ENCODE data around the gene PARP1. TPM values are rescaled to one million over a fixed set of nuclear protein-coding genes. Genes with fewer than 3 reads are reported as not detected.

PARP1 gene
- total and polyA plus RNA-seq, 2 donors (not counting 1 experiment from before 2014, with no cell fraction given) = 118 to 180 TPM

- Histone ChIP-seq H4K20me1 (ENCODE audit: control insufficient read depth, insufficient read depth, low read length, poor library complexity, severe bottlenecking) (no peaks in the 10 kb centered on the region), H3K4me3 (ENCODE audit: control extremely low read depth in 1 of 5, extremely low read depth in 1 of 5, insufficient read depth in 1 of 5, low read depth in 2 of 5, low read length in 4 of 5) (no peak overlapping the region), H3K9me3 (ENCODE audit: control extremely low read depth in 1 of 3, control insufficient read depth in 2 of 3, insufficient read depth in 1 of 3, low read length in 2 of 3) (no peaks in the 10 kb centered on the region), H3K4me1 (ENCODE audit: control insufficient read depth in 2 of 2, insufficient read depth in 2 of 2, low read length in 2 of 2) (peaks cover 0 to under 1% of the 10 kb centered on the region in 2 donors), H3K4me2 (replicated peaks; ENCODE audit: low read depth, low read length, poor library complexity, severe bottlenecking) (no peak overlapping the region), H3K79me2 (ENCODE audit: control insufficient read depth, insufficient read depth, low read length) (no peaks in the 10 kb centered on the region), H3K27ac (ENCODE audit: low read length in 2 of 2) (no peak overlapping the region), H3K36me3 (replicated peaks in 1 of 2; ENCODE audit: control extremely low read depth in 1 of 2, control insufficient read depth in 1 of 2, extremely low read depth in 1 of 2, insufficient read depth in 2 of 2, low read length in 1 of 2) (no peaks in the 10 kb centered on the region), H3K9ac (ENCODE audit: low read length) (no peak overlapping the region), H3K27me3 (replicated peaks in 1 of 4; ENCODE audit: control extremely low read depth in 1 of 4, control insufficient read depth in 3 of 4, insufficient read depth in 4 of 4, low read length in 3 of 4) (no peaks in the 10 kb centered on the region), H2AFZ (ENCODE audit: insufficient read depth, low read depth, low read length, poor library complexity, severe bottlenecking) (no peak overlapping the region)
- TF ChIP-seq, protein P1, sequence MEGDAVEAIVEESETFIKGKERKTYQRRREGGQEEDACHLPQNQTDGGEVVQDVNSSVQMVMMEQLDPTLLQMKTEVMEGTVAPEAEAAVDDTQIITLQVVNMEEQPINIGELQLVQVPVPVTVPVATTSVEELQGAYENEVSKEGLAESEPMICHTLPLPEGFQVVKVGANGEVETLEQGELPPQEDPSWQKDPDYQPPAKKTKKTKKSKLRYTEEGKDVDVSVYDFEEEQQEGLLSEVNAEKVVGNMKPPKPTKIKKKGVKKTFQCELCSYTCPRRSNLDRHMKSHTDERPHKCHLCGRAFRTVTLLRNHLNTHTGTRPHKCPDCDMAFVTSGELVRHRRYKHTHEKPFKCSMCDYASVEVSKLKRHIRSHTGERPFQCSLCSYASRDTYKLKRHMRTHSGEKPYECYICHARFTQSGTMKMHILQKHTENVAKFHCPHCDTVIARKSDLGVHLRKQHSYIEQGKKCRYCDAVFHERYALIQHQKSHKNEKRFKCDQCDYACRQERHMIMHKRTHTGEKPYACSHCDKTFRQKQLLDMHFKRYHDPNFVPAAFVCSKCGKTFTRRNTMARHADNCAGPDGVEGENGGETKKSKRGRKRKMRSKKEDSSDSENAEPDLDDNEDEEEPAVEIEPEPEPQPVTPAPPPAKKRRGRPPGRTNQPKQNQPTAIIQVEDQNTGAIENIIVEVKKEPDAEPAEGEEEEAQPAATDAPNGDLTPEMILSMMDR (IDR thresholded peaks at IDR 0.05) = no peak
- no peak for TF ChIP-seq EZH2 (IDR thresholded peaks at IDR 0.05; ENCODE audit: borderline replicate concordance, insufficient read depth, low read depth, low read length, poor library complexity, severe bottlenecking)
- Mint-ChIP-seq H3K4me1 (no peaks in the 10 kb centered on the region), H3K4me3 (no peak overlapping the region), H3K27ac (no peak overlapping the region), H3K27me3 (no peaks in the 10 kb centered on the region), H3K9me3 (ENCODE audit: insufficient read depth) (no peaks in the 10 kb centered on the region)
- intact Hi-C loops (cut with micrococcal nuclease) = loop anchor here (10.0 kb wide), 1 partner anchor 405 kb away; no protein-coding TSS in a partner anchor
- no peak for ATAC-seq (ENCODE audit: low read depth)
- no peak for DNase-seq
- ChIA-PET POLR2A (no interaction called here), CTCF (interaction anchor here (0.9 to 1.4 kb wide), 2 partner anchors 11 to 41 kb away, joined by 3 to 4 read pairs; no protein-coding TSS in a partner anchor)
- WGBS (ENCODE audit: insufficient coverage) = 82% methylated on average over 7 of the region's 11 CpGs
These were observed 11.6 kb upstream of the PARP1 start for GRCh38 chr1:226419284-226420029.

GRCh38 chr1:226417830-226418546 is 10.1 kb upstream of the PARP1 start:
- ChIA-PET CTCF (no interaction called here), POLR2A (interaction anchor here (0.6 kb wide), 1 partner anchor 18 kb away, joined by 3 read pairs; no protein-coding TSS in a partner anchor)
- no peak overlapping the region for H3K4me3 Mint-ChIP-seq
- H3K27ac ChIP-seq (ENCODE audit: low read length in 2 of 2) = no peak overlapping the region
- no peak overlapping the region for H2AFZ ChIP-seq (ENCODE audit: insufficient read depth, low read depth, low read length, poor library complexity, severe bottlenecking)
- no peaks in the 10 kb centered on the region for H3K9me3 Mint-ChIP-seq (ENCODE audit: insufficient read depth)
- H3K27me3 ChIP-seq (replicated peaks in 1 of 4; ENCODE audit: control extremely low read depth in 1 of 4, control insufficient read depth in 3 of 4, insufficient read depth in 4 of 4, low read length in 3 of 4) = no peaks in the 10 kb centered on the region
- H3K36me3 ChIP-seq (replicated peaks in 1 of 2; ENCODE audit: control extremely low read depth in 1 of 2, control insufficient read depth in 1 of 2, extremely low read depth in 1 of 2, insufficient read depth in 2 of 2, low read length in 1 of 2) = no peaks in the 10 kb centered on the region
- H3K27me3 Mint-ChIP-seq = no peaks in the 10 kb centered on the region
- H3K4me1 ChIP-seq (ENCODE audit: control insufficient read depth in 2 of 2, insufficient read depth in 2 of 2, low read length in 2 of 2) = no peaks in the 10 kb centered on the region
- no peaks in the 10 kb centered on the region for H3K79me2 ChIP-seq (ENCODE audit: control insufficient read depth, insufficient read depth, low read length)
- TF ChIP-seq, protein P1 (IDR thresholded peaks at IDR 0.05) = no peak
- TF ChIP-seq EZH2 (IDR thresholded peaks at IDR 0.05; ENCODE audit: borderline replicate concordance, insufficient read depth, low read depth, low read length, poor library complexity, severe bottlenecking) = no peak
- DNase-seq (no peak), ATAC-seq (ENCODE audit: low read depth) (no peak)
- H3K4me1 Mint-ChIP-seq = no peaks in the 10 kb centered on the region
- H3K27ac Mint-ChIP-seq = no peak overlapping the region
- no peak overlapping the region for H3K9ac ChIP-seq (ENCODE audit: low read length)
- H4K20me1 ChIP-seq (ENCODE audit: control insufficient read depth, insufficient read depth, low read length, poor library complexity, severe bottlenecking) = no peaks in the 10 kb centered on the region
- no peak overlapping the region for H3K4me3 ChIP-seq (ENCODE audit: control extremely low read depth in 1 of 5, extremely low read depth in 1 of 5, insufficient read depth in 1 of 5, low read depth in 2 of 5, low read length in 4 of 5)
- 63% methylated on average over 1 of the region's 4 CpGs for WGBS (ENCODE audit: insufficient coverage)
- H3K4me2 ChIP-seq (replicated peaks; ENCODE audit: low read depth, low read length, poor library complexity, severe bottlenecking) = no peak overlapping the region
- intact Hi-C loops (cut with micrococcal nuclease) = no loop called here
- H3K9me3 ChIP-seq (ENCODE audit: control extremely low read depth in 1 of 3, control insufficient read depth in 2 of 3, insufficient read depth in 1 of 3, low read length in 2 of 3) = no peaks in the 10 kb centered on the region
